Heart left ventricle (tissue), 16 donors: ENCODE measurements around the gene NKD1. TPM values are rescaled to one million over a fixed set of nuclear protein-coding genes. Genes with fewer than 3 reads are reported as not detected.

ENCODE experiments used
- ATAC-seq, 4 donors: fragments of 200-7000 bp; cut with Tn5 transposase; one replicate each; pipeline ENCODE4 v1.9.1; 2020 to 2022; ENCODE audit warnings: moderate library complexity in 4 of 4, mild to moderate bottlenecking in 3 of 4, moderate number of reproducible peaks in 1 of 4
- DNase-seq, 5 donors: peaks; one replicate each; pipeline ENCODE4 v3.0.0-alpha.2; 2020
- H3K27ac ChIP-seq, 12 donors: fragments of 200-600 bp; sonication (generic) in 4 of 12; one replicate each; pipeline versions ENCODE4 v1.5.0 to v1.8.0; 2016 to 2022; ENCODE audit warnings: mild to moderate bottlenecking in 2 of 12
- H3K27me3 ChIP-seq, 9 donors: fragments of 200-600 bp; sonication (generic) in 2 of 9; one replicate each; pipeline versions ENCODE4 v1.5.1 to v1.8.0; 2016 to 2022; ENCODE audit warnings: mild to moderate bottlenecking in 3 of 9
- H3K36me3 ChIP-seq, 9 donors: fragments of 200-600 bp; sonication (generic) in 2 of 9; one replicate each; pipeline versions ENCODE4 v1.5.0 to v1.8.0; 2018 to 2022; ENCODE audit warnings: mild to moderate bottlenecking in 2 of 9
- H3K4me1 ChIP-seq, 12 donors: fragments of 200-600 bp; sonication (generic) in 4 of 12; one replicate each; pipeline versions ENCODE4 v1.5.0 to v1.8.0; 2016 to 2022; ENCODE audit warnings: mild to moderate bottlenecking in 3 of 12
- H3K4me3 ChIP-seq, 12 donors: fragments of 200-600 bp; sonication (generic) in 4 of 12; one replicate each; pipeline versions ENCODE4 v1.5.0 to v1.8.0; 2017 to 2022; ENCODE audit warnings: mild to moderate bottlenecking in 9 of 12, moderate library complexity in 4 of 12
- H3K9me3 ChIP-seq, 12 donors: fragments of 200-600 bp; sonication (generic) in 4 of 12; one replicate each; pipeline versions ENCODE4 v1.5.0 to v1.8.0; 2016 to 2022; ENCODE audit warnings: mild to moderate bottlenecking in 1 of 12
- CTCF ChIP-seq, 12 donors: fragments of 200-600 bp; sonication (generic) in 4 of 12; IDR thresholded peaks; one replicate each; pipeline versions ENCODE4 v1.5.0 to v1.8.0; 2018 to 2022; ENCODE audit warnings: antibody characterized with exemption in 12 of 12, mild to moderate bottlenecking in 5 of 12
- POLR2A ChIP-seq, 2 donors: fragments of 450-650 bp; IDR thresholded peaks; one replicate each; pipeline ENCODE4 v1.6.1; 2017; ENCODE audit warnings: antibody characterized with exemption in 2 of 2, mild to moderate bottlenecking in 2 of 2, moderate library complexity in 2 of 2
- WGBS, 4 donors: extraction: QIAGEN DNeasy Blood & Tissue Kit in 2 of 4; methylation state at CpG; one replicate each; pipeline versions ENCODE4 v1.1.5 to v1.1.7; 2013 to 2018; 5-methylcytosine and 5-hydroxymethylcytosine counted together
- intact Hi-C, 10 donors: fragments of 100-400 bp; cut with DNase I; formaldehyde crosslinking; loops; one replicate each; pipeline versions ENCODE4 v1.11.1 to v1.14.2; 2022
- polyA plus RNA-seq, 2 donors: library from polyadenylated mRNA; stranded (reverse); fragments of 200-250 nt; gene quantifications; one replicate each; pipeline ENCODE4 v1.2.3, GENCODE V29; 2013
- total RNA-seq, 9 donors: library from RNA; depleted of rRNA in 2 of 9; stranded (reverse); fragments of >200 nt in 2 of 9; fragmentation: NEBNext Ultra II Directional in 3 of 9; extraction: Animal tissue kit (Norgen Biotek cat#: 25700) in 3 of 9; gene quantifications; one replicate each; pipeline versions ENCODE4 v1.1.0 to v1.2.4, GENCODE V29; 2016 to 2023
- donor health status: ischemic (EF 13 %, LVEDD 7.1; RV severe dilation, severe dysfunction).
- donor health status: healthy with polysubstance abuse.
- donor health status: DM: no; HTN: yes; CAD: no.
- donor health status: DM: no; HTN: no; CAD: no.
- donor health status: ischemic (EF 25% LVEDD 6.9; RV normal size, moderate dysfunction).
- donor health status: ischemic (EF 25% LVEDD 5.7; RV mildly dilated, moderate dysfunction).
- donor health status: healthy.
- donor health status: DM: yes; HTN: yes; CAD: no.
- donor health status: ischemic (EF 35%, LVEDD 5.7; RV mildly dilated, moderate dysfunction).
- donor health status: nonischemic (EF 11% LVEDD 7.7; RV severe dilation, severe dysfunction).
- donor health status: DM: yes; HTN: yes; CAD: no.
- donor health status: PGD.
- donor health status: ischemic (EF 29% LVEDD 5.4; RV normal size, mild dysfunction).
- donor health status: nonischemic (EF 23%, LVEDD 6.1; RV moderate dilation, normal function).

Gene NKD1
- total and polyA plus RNA-seq, 11 donors, result 0.05 to 1.0 (median 0.26) TPM

GRCh38 chr16:50638816-50639670 is 90.8 kb downstream of the NKD1 start:
- Histone ChIP-seq H3K4me3 (no peak overlapping the region), H3K4me1 (no peaks in the 10 kb centered on the region), H3K27ac (no peak overlapping the region), H3K9me3 (no peaks in the 10 kb centered on the region), H3K27me3 (no peaks in the 10 kb centered on the region), H3K36me3 (no peaks in the 10 kb centered on the region)
- no peak for ATAC-seq
- TF ChIP-seq POLR2A (IDR thresholded peaks at IDR 0.05) (no peak), CTCF (IDR thresholded peaks at IDR 0.05) (no peak)
- 74 to 87% (median 83%) methylated on average over 8 of the region's 8 CpGs for WGBS, 4 donors
- intact Hi-C loops, result no loop called here
- DNase-seq, result no peak

GRCh38 chr16:50640391-50640790 is 92.2 kb downstream of the NKD1 start:
- no peak overlapping the region for H3K27ac ChIP-seq
- no peak for TF ChIP-seq POLR2A (IDR thresholded peaks at IDR 0.05)
- TF ChIP-seq CTCF (IDR thresholded peaks at IDR 0.05), result no peak
- no peak for ATAC-seq
- no peak overlapping the region for H3K4me3 ChIP-seq
- intact Hi-C loops, result loop anchor here in 1 of 10 donors (10.0 kb wide), 1 partner anchor 256 kb away; no protein-coding TSS in a partner anchor
- 92 to 95% (median 93%) methylated on average over 1 of the region's 1 CpG for WGBS, 4 donors
- no peak for DNase-seq
- H3K27me3 ChIP-seq, result no peaks in the 10 kb centered on the region
- peaks cover 0 to 5% (median 0%) of the 10 kb centered on the region in 12 donors for H3K4me1 ChIP-seq
- H3K9me3 ChIP-seq, result no peaks in the 10 kb centered on the region
- H3K36me3 ChIP-seq, result no peaks in the 10 kb centered on the region

GRCh38 chr16:50640919-50641817 is 93.0 kb downstream of the NKD1 start:
- Histone ChIP-seq H3K27ac (no peak overlapping the region), H3K4me1 (peaks cover 0 to 5% (median 0%) of the 10 kb centered on the region in 12 donors), H3K27me3 (no peaks in the 10 kb centered on the region), H3K4me3 (no peak overlapping the region), H3K36me3 (no peaks in the 10 kb centered on the region), H3K9me3 (no peaks in the 10 kb centered on the region)
- no peak for TF ChIP-seq CTCF (IDR thresholded peaks at IDR 0.05)
- TF ChIP-seq POLR2A (IDR thresholded peaks at IDR 0.05), result no peak
- intact Hi-C loops, result loop anchor here in 1 of 10 donors (10.0 kb wide), 1 partner anchor 256 kb away; no protein-coding TSS in a partner anchor
- 77 to 91% (median 81%) methylated on average over 13 to 15 of the region's 15 CpGs for WGBS, 4 donors
- ATAC-seq (no peak), DNase-seq (no peak)

- DNase-seq (no peak), ATAC-seq (no peak)
- H3K4me3 ChIP-seq, result no peak overlapping the region
- WGBS, 4 donors, result 91 to 95% (median 93%) methylated on average over 4 of the region's 4 CpGs
- H3K36me3 ChIP-seq, result no peaks in the 10 kb centered on the region
- intact Hi-C loops, result loop anchor here in 1 of 10 donors (10.0 kb wide), 1 partner anchor 257 kb away; no protein-coding TSS in a partner anchor
- no peak overlapping the region for H3K27ac ChIP-seq
- no peak for TF ChIP-seq CTCF (IDR thresholded peaks at IDR 0.05)
- no peaks in the 10 kb centered on the region for H3K9me3 ChIP-seq
- no peaks in the 10 kb centered on the region for H3K27me3 ChIP-seq
- peaks cover 0 to 5% (median 0%) of the 10 kb centered on the region in 12 donors for H3K4me1 ChIP-seq
Observed at GRCh38 chr16:50641818-50642187, 93.6 kb downstream of the NKD1 start.
